ENCODE measurements around the gene ADGRA1. TPM values are rescaled to one million over a fixed set of nuclear protein-coding genes. Genes with fewer than 3 reads are reported as not detected.

Gene ADGRA1
- polyA plus RNA-seq, 2 of the 4 experiments (the other 2 are of a cell fraction): not detected

- no peak for DNase-seq (ENCODE audit: low read depth in 1 of 2, low spot score in 1 of 2)
- no peak overlapping the region for H3K4me2 ChIP-seq
- 40% methylated on average over 16 of the region's 17 CpGs for WGBS (ENCODE audit: missing lambda C conversion rate)
- no peak for ATAC-seq
- no peak overlapping the region for H3K4me3 ChIP-seq
- no peak overlapping the region for H3K27ac ChIP-seq
- no peaks in the 10 kb centered on the region for H3K9me3 ChIP-seq
- POLR2A ChIA-PET: no interaction called here
- CTCF ChIA-PET: interaction anchor here (0.8 to 1.1 kb wide), 4 partner anchors 9 to 144 kb away, joined by 3 to 5 read pairs (median 3); no protein-coding TSS in a partner anchor
- H3K4me1 ChIP-seq: peaks cover 10% of the 10 kb centered on the region; the same call in 2 of the 3 replicates
- FAIRE-seq: no peak
- TF ChIP-seq HOXA7 (CRISPR knock-in tag; IDR thresholded peaks at IDR 0.05): no peak
- no peak for TF ChIP-seq CHD4 (IDR thresholded peaks at IDR 0.05; ENCODE audit: borderline replicate concordance)
- no peak for TF ChIP-seq KDM1A (IDR thresholded peaks at IDR 0.05; ENCODE audit: low read depth)
- no peak for TF ChIP-seq SMC3 (IDR thresholded peaks at IDR 0.05)
- TF ChIP-seq, protein P1, sequence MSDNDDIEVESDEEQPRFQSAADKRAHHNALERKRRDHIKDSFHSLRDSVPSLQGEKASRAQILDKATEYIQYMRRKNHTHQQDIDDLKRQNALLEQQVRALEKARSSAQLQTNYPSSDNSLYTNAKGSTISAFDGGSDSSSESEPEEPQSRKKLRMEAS (IDR thresholded peaks at IDR 0.05): no peak
- TF ChIP-seq RNF2 (IDR thresholded peaks at IDR 0.05; ENCODE audit: borderline replicate concordance, low read depth): no peak
- TF ChIP-seq POLR2A (IDR thresholded peaks at IDR 0.05; ENCODE audit: low read length): no peak
- no peak for TF ChIP-seq RCOR1 (IDR thresholded peaks at IDR 0.05; ENCODE audit: low read depth, low read length)
- no peak for TF ChIP-seq HMGXB4 (CRISPR knock-in tag; IDR thresholded peaks at IDR 0.05; ENCODE audit: borderline replicate concordance)
- no peak for TF ChIP-seq PHF8 (IDR thresholded peaks at IDR 0.05; ENCODE audit: borderline replicate concordance, low read depth)
- no peak for TF ChIP-seq HOXB5 (CRISPR knock-in tag; IDR thresholded peaks at IDR 0.05)
- TF ChIP-seq FOSB (CRISPR knock-in tag; IDR thresholded peaks at IDR 0.05): no peak
- no peak for TF ChIP-seq TFCP2L1 (CRISPR knock-in tag; IDR thresholded peaks at IDR 0.05)
- TF ChIP-seq FOXS1 (CRISPR knock-in tag; IDR thresholded peaks at IDR 0.05): no peak
- no peak for TF ChIP-seq MAZ (IDR thresholded peaks at IDR 0.05; ENCODE audit: borderline replicate concordance, low read depth, low read length)
- TF ChIP-seq RARB (CRISPR knock-in tag; IDR thresholded peaks at IDR 0.05): no peak
- no peak for TF ChIP-seq EHMT2 (IDR thresholded peaks at IDR 0.05; ENCODE audit: low read depth)
Observed at GRCh38 chr10:133084491-133084890, 3.2 kb upstream of the ADGRA1 start.

GRCh38 chr10:133085251-133086125 lies 2.2 kb upstream of the ADGRA1 start:
- FAIRE-seq: no peak
- 21% methylated on average over 12 of the region's 32 CpGs for WGBS (ENCODE audit: missing lambda C conversion rate)

GRCh38 chr10:133086247-133086646 lies 1.5 kb upstream of the ADGRA1 start:
- no peak overlapping the region for H3K4me2 ChIP-seq
- no peak overlapping the region for H3K4me3 ChIP-seq
- H3K27ac ChIP-seq: no peak overlapping the region
- ATAC-seq: peak in 1 of 2 experiments; percentile 58; a peak in 3 of 6 replicates
- ChIA-PET CTCF (no interaction called here), POLR2A (no interaction called here)
- FAIRE-seq: no peak
- DNase-seq (ENCODE audit: low read depth in 1 of 2, low spot score in 1 of 2): no peak
- peaks cover 10% of the 10 kb centered on the region; the same call in 2 of the 3 replicates for H3K4me1 ChIP-seq
- TF ChIP-seq RFX5 (IDR thresholded peaks at IDR 0.05) (no peak), SMC3 (IDR thresholded peaks at IDR 0.05) (no peak), JUNB (IDR thresholded peaks at IDR 0.05) (no peak), ZNF302 (CRISPR knock-in tag; IDR thresholded peaks at IDR 0.05) (no peak), EHMT2 (IDR thresholded peaks at IDR 0.05; ENCODE audit: low read depth) (no peak), POLR2A (IDR thresholded peaks at IDR 0.05; ENCODE audit: low read length) (no peak), KDM5A (IDR thresholded peaks at IDR 0.05) (no peak), POLR2AphosphoS2 (conservative IDR thresholded peaks at IDR 0.05; ENCODE audit: low read length) (no peak), ZC3H11A (IDR thresholded peaks at IDR 0.05) (no peak), NR3C1 (IDR thresholded peaks at IDR 0.05) (no peak), KDM1A (IDR thresholded peaks at IDR 0.05; ENCODE audit: low read depth) (no peak), MAFK (IDR thresholded peaks at IDR 0.05; ENCODE audit: partially characterized antibody) (no peak), ZSCAN20 (CRISPR knock-in tag; IDR thresholded peaks at IDR 0.05) (no peak), HDAC2 (IDR thresholded peaks at IDR 0.05) (no peak), EHF (CRISPR knock-in tag; IDR thresholded peaks at IDR 0.05) (no peak)
- TF ChIP-seq, protein P2, sequence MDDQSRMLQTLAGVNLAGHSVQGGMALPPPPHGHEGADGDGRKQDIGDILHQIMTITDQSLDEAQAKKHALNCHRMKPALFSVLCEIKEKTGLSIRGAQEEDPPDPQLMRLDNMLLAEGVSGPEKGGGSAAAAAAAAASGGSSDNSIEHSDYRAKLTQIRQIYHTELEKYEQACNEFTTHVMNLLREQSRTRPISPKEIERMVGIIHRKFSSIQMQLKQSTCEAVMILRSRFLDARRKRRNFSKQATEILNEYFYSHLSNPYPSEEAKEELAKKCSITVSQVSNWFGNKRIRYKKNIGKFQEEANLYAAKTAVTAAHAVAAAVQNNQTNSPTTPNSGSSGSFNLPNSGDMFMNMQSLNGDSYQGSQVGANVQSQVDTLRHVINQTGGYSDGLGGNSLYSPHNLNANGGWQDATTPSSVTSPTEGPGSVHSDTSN (IDR thresholded peaks at IDR 0.05): no peak
- TF ChIP-seq, protein P3, sequence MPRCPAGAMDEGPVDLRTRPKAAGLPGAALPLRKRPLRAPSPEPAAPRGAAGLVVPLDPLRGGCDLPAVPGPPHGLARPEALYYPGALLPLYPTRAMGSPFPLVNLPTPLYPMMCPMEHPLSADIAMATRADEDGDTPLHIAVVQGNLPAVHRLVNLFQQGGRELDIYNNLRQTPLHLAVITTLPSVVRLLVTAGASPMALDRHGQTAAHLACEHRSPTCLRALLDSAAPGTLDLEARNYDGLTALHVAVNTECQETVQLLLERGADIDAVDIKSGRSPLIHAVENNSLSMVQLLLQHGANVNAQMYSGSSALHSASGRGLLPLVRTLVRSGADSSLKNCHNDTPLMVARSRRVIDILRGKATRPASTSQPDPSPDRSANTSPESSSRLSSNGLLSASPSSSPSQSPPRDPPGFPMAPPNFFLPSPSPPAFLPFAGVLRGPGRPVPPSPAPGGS (IDR thresholded peaks at IDR 0.05): no peak
- 31% methylated on average over 7 of the region's 12 CpGs for WGBS (ENCODE audit: missing lambda C conversion rate)
- no peaks in the 10 kb centered on the region for H3K9me3 ChIP-seq

More at GRCh38 chr10:133085251-133086125, 2.2 kb upstream of the ADGRA1 start:
- ChIA-PET POLR2A (no interaction called here), CTCF (interaction anchor here (0.9 to 1.1 kb wide), 2 partner anchors 42 to 145 kb away, joined by 3 to 5 read pairs; no protein-coding TSS in a partner anchor)
- Histone ChIP-seq H3K4me1 (peaks cover 10% of the 10 kb centered on the region; the same call in 2 of the 3 replicates), H3K4me3 (no peak overlapping the region), H3K4me2 (no peak overlapping the region), H3K9me3 (no peaks in the 10 kb centered on the region), H3K27ac (no peak overlapping the region)
- TF ChIP-seq HOXA7 (CRISPR knock-in tag; IDR thresholded peaks at IDR 0.05): no peak
- peak in 1 of 2 experiments; percentile 10; a peak in 1 of 6 replicates for ATAC-seq
- DNase-seq (ENCODE audit: low read depth in 1 of 2, low spot score in 1 of 2): no peak
